K562 (cell line): ENCODE results near the gene EDEM1. TPM values are rescaled to one million over a fixed set of nuclear protein-coding genes. Genes with fewer than 3 reads are reported as not detected.

Source experiments
- CHD7 ChIP-seq: fragments of 200-600 bp; sonication (generic); IDR thresholded peaks from one replicate; pipeline ENCODE4 v1.6.1; 2012; ENCODE audit warnings: mild to moderate bottlenecking, low read depth, low read length, inconsistent platforms
- FOXO4 ChIP-seq: fragments of 450-650 bp; formaldehyde crosslinking; IDR thresholded peaks from 2 replicates; pipeline ENCODE4 v1.4.0; 2020; ENCODE audit warnings: mild to moderate bottlenecking, moderate library complexity
- HMGXB4 ChIP-seq: sonication (generic); formaldehyde crosslinking; IDR thresholded peaks from 2 replicates; pipeline ENCODE4 v1.8.1; 2023; ENCODE audit warnings: mild to moderate bottlenecking, missing genetic modification reagents
- ILF3 ChIP-seq: fragments of 450-650 bp; IDR thresholded peaks from 2 replicates; pipeline ENCODE4 v1.6.1; 2018; ENCODE audit warnings: antibody characterized with exemption, mild to moderate bottlenecking, moderate library complexity, borderline replicate concordance
- MLLT1 ChIP-seq, 2 experiments: fragments of 450-650 bp; IDR thresholded peaks; 2 replicates each; pipeline ENCODE4 v1.6.1; 2016
- SIX5 ChIP-seq, 2 experiments: IDR thresholded peaks; 2 replicates each; pipeline ENCODE4 v1.6.1; 2011; ENCODE audit warnings: low read length in 2 of 2, borderline replicate concordance in 1 of 2, low read depth in 1 of 2, mild to moderate bottlenecking in 1 of 2, moderate library complexity in 1 of 2; ENCODE audit not compliant: insufficient read depth in 1 of 2
- TAF9B ChIP-seq: fragments of 450-650 bp; IDR thresholded peaks from 2 replicates; pipeline ENCODE4 v1.6.1; 2018; ENCODE audit warnings: mild to moderate bottlenecking; ENCODE audit not compliant: partially characterized antibody
- YY1 ChIP-seq, 3 experiments: IDR thresholded peaks; 2 replicates each; pipeline ENCODE4 v1.6.1; 2011; ENCODE audit warnings: low read length in 2 of 3, mild to moderate bottlenecking in 2 of 3, moderate library complexity in 2 of 3, borderline replicate concordance in 1 of 3, control low read depth in 1 of 3, low read depth in 1 of 3; ENCODE audit not compliant: insufficient read depth in 3 of 3, insufficient replicate concordance in 2 of 3, control insufficient read depth in 1 of 3, insufficient read length in 1 of 3; ENCODE audit errors: extremely low read depth in 1 of 3
- ZBED1 ChIP-seq: IDR thresholded peaks from 2 replicates; pipeline ENCODE4 v1.6.1; 2014
- polyA plus RNA-seq, 8 experiments: library from polyadenylated mRNA; depleted of rRNA in 4 of 8; stranded (reverse) in 5 of 8; unstranded in 3 of 8; fragments of >200 nt; fragmentation: Nextera tagmentation in 2 of 8; fragmentation: Illumina TruSeq in 1 of 8; extraction: Ambion mirVana in 2 of 8; extraction: Trizol in 1 of 8; gene quantifications; 2 replicates each; pipeline versions ENCODE4 v1.2.1 to v1.2.3, GENCODE V29; 2011 to 2014; ENCODE audit warnings: inconsistent platforms in 1 of 8, missing spikeins in 1 of 8
- total RNA-seq, 7 experiments: library from RNA; depleted of rRNA in 6 of 7; stranded (reverse); fragments of >200 nt in 6 of 7; fragmentation: Illumina TruSeq in 2 of 7; extraction: Trizol in 2 of 7; gene quantifications; 2 replicates each; pipeline versions ENCODE4 v1.2.1 to v1.2.3, GENCODE V29; 2011 to 2021; ENCODE audit warnings: low replicate concordance in 1 of 7

Gene EDEM1
- total and polyA plus RNA-seq, 9 of the 15 experiments (the other 6 are each of a cell fraction or from before 2014, with no cell fraction given): 6.2 to 36.7 (median 14.3) TPM

- TF ChIP-seq CHD7 (no peak), ZBED1 (no peak; the same call in 1 of the 2 replicates), YY1 (IDR thresholded peaks at IDR 0.05; ENCODE audit: borderline replicate concordance in 1 of 3, control insufficient read depth in 1 of 3, extremely low read depth in 1 of 3, insufficient read depth in 3 of 3, insufficient read length in 1 of 3, insufficient replicate concordance in 2 of 3, low read depth in 1 of 3, low read length in 2 of 3) (peak in 2 of 3 experiments; percentile 33 to 61), HMGXB4 (CRISPR knock-in tag) (no peak), MLLT1 (IDR thresholded peaks at IDR 0.05) (peak; percentile 80 to 89; a peak in 3 of 4 replicates), TAF9B (peak; percentile 55), SIX5 (IDR thresholded peaks at IDR 0.05; ENCODE audit: borderline replicate concordance in 1 of 2, insufficient read depth in 1 of 2, low read depth in 1 of 2, low read length in 2 of 2) (no peak), ILF3 (no peak), FOXO4 (CRISPR knock-in tag) (no peak)
These were observed at the start of gene EDEM1 (continued) for GRCh38 chr3:5187156-5187919.
